ENCODE results near the gene MORN1.

MORN1 gene

GRCh38 chr1:2274929-2275475 is 116.4 kb downstream of the MORN1 start:
- no peak for DNase-seq (ENCODE audit: low read depth)
- H3K4me3 ChIP-seq (replicated peaks; ENCODE audit: low read depth, low read length): no peak overlapping the region
- TF ChIP-seq CTCF (IDR thresholded peaks at IDR 0.05; ENCODE audit: low read length, missing control alignments): no peak

- no peak overlapping the region for H3K4me3 ChIP-seq (replicated peaks; ENCODE audit: low read depth, low read length)
- TF ChIP-seq CTCF (IDR thresholded peaks at IDR 0.05; ENCODE audit: low read length, missing control alignments): no peak
- no peak for DNase-seq (ENCODE audit: low read depth)
Measured at GRCh38 chr1:2274231-2274928, 117.0 kb downstream of the MORN1 start.

DNA sequence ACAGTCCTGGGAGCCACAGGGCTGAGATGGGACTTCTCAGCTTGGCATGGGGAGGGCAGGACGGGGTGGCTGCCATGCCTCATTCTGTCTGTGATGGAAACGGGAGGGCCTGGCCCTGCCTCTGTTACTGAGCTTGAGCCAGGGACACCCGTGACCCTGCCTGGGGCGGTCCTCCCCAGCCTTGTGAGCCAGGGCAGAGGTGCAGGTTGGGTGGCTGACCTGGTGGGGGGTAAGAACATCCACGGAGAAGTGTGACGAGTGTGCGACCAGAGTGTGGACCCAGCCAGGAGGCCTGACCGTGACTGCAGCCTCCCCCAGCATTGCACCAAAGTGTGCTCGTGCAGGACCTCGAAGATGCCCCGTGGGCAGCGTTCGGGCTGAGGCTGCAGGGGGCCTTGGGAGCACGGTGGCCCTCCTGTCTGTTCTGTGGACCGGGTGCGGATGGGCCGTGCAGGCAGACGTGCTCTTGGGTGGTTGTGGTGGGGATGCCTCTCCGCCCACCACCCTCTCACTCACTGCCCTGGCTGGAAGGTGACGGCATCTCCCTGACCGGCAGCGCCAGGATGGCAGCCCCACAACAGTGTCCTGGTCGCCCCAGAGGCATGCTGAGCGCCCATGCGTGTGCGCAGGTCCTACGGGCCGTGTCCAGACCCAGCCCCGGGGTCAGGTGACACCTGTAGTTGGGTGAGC is 117.8 kb downstream of the MORN1 start:
- no peak for DNase-seq (ENCODE audit: low read depth)
- no peak overlapping the region for H3K4me3 ChIP-seq (replicated peaks; ENCODE audit: low read depth, low read length)
- no peak for TF ChIP-seq CTCF (IDR thresholded peaks at IDR 0.05; ENCODE audit: low read length, missing control alignments)

DNA sequence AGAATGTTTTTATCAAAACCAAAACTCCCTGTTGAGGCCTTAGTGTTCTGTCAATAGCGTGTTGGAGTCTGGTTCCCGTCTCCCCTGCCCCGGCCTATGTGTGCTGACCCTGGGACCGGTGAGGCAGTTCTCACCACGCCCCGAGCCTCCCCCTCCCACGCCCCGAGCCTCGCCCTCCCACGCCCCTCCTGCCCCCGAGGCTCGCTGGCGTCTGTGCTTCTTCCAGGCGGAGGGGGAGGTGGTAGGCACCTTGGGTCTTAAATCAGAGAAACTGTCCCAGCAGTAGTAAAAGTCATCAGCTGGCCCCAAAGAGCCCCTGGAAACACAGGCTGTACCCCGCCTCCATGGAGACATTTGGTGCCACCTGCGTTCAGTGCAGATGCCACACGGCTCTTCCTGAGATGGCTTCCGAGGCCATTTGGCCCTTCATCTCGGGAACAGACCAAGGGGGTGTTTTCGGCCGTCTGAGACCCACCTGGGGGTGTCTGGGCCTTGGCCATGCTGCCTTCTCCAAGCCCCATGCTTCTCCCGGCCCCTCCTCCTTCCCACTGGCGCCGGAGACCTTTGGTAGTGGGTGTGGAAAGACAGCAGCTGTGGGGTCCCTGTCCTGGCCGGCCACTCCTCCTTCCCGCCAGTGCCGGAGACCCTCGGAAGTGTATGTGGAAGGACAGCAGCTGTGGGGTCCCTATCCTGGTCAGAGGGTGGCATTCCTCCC is 118.5 kb downstream of the MORN1 start:
- no peak overlapping the region for H3K4me3 ChIP-seq (replicated peaks; ENCODE audit: low read depth, low read length)
- no peak for TF ChIP-seq CTCF (IDR thresholded peaks at IDR 0.05; ENCODE audit: low read length, missing control alignments)
- no peak for DNase-seq (ENCODE audit: low read depth)

DNA sequence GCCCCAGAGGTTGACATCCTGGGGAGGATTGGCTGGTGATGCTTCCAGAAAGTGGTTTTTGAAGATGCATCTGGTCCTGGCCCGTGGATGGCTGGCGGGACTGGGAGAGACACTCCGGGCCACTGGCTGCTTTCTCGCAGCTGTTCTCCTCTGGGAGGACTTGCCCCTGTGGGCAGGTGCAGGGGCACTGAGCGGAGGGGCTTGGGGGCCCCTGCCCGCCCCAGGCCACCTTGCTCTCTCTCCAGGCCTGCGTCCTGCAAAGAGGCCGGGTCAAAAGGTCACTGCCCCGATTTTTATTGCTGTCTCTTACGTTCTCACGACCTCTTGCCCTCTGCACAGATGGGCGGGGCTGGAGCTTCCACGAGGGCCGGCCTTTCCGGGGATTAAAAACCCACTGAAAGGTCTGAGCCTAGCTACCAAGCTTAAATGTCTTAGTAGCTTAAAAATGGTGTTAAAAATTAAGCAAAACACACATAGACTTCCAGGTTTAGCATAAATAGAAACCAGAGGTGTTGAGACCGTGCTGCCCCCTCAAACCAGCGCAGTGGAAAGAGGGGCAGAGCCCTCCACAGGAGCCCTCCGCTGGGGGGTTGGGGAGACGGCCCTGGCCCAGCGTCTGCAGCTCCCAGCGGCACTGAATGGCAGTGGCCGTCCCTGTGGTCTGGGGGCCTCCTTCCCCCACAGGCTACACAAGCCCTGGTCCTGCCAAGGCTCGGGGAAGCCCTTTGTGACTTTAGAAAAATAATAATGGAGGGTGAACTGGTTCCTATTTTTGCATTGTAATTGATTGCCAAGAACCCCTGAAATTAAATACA is 119.3 kb downstream of the MORN1 start:
- no peak for TF ChIP-seq CTCF (IDR thresholded peaks at IDR 0.05; ENCODE audit: low read length, missing control alignments)
- no peak for DNase-seq (ENCODE audit: low read depth)
- no peak overlapping the region for H3K4me3 ChIP-seq (replicated peaks; ENCODE audit: low read depth, low read length)
